Measurements from ENCODE around the gene FASN.
"Not testable (repeated sequence)": the region's sequence is repeated elsewhere in the genome, so short reads cannot be mapped to it uniquely, and the experiment has no call there.

Gene FASN

GRCh38 chr17:82098169-82098938 is at the start of gene FASN:
FASN (minus strand) TSS chr17:82098236; CDS start chr17:82096445, 1,791 bp downstream.
- DNase-seq (ENCODE audit: low read depth in 3 of 3, low spot score in 1 of 3) = peak; percentile 77 to 93 (median 87)

- no peak for DNase-seq (ENCODE audit: low read depth in 3 of 3, low spot score in 1 of 3)
Observed at GRCh38 chr17:82146663-82147654, 48.9 kb upstream of the FASN start.

- no peak for DNase-seq (ENCODE audit: low read depth in 3 of 3, low spot score in 1 of 3)
Observed at GRCh38 chr17:82145550-82146155, 47.6 kb upstream of the FASN start.

GRCh38 chr17:82143333-82143732 is 45.3 kb upstream of the FASN start:
- DNase-seq (ENCODE audit: low read depth in 3 of 3, low spot score in 1 of 3) = no peak

DNA sequence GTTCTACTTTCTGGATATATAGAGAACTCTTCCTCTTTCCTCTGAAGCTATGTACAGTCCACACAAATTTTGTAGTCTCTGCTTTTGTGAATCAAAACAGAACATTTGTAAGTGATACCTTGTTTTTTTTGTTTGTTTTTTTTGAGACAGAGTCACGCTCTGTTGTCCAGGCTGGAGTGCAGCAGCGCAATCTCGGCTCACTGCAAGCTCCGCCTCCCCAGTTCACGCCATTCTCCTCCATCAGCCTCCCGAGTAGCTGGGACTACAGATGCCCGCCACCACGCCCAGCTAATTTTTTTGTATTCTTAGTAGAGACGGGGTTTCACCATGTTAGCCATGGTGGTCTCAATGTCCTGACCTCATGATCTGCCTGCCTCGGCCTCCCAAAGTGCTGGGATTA is 41.9 kb upstream of the FASN start:
- not testable (repeated sequence) for DNase-seq (ENCODE audit: low read depth in 3 of 3, low spot score in 1 of 3)

DNA sequence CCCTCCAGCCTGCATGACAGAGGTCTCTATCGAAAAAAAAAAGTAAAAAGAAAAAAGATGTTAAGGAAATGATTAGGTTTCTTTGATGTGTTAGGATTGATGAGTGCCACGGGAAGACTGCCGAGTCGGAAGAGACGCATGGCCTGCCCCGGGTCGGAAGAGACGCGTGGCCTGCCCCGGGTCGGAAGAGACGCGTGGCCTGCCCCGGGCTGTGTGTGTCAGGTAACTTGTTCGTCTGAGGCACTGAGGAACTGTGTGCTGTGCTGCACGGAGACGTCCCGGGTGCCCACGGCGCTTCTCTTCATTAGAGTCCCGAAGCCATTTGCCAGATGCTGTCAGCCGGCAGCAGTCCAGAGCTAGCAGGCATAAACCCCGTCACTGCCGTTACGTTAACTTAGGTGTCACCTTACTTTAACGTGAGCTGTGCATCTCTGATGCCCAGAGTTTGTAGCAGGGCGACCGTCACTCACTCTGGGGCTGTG is 40.5 kb upstream of the FASN start:
- DNase-seq (ENCODE audit: low read depth in 3 of 3, low spot score in 1 of 3) = no peak

GRCh38 chr17:82134101-82134500 is 36.1 kb upstream of the FASN start:
- DNase-seq (ENCODE audit: low read depth in 3 of 3, low spot score in 1 of 3) = no peak

- DNase-seq (ENCODE audit: low read depth in 3 of 3, low spot score in 1 of 3) = not testable (repeated sequence)
Observed at GRCh38 chr17:82133166-82133953, 35.3 kb upstream of the FASN start.

- DNase-seq (ENCODE audit: low read depth in 3 of 3, low spot score in 1 of 3) = no peak
Observed at GRCh38 chr17:82129095-82129494, 31.1 kb upstream of the FASN start.

DNA sequence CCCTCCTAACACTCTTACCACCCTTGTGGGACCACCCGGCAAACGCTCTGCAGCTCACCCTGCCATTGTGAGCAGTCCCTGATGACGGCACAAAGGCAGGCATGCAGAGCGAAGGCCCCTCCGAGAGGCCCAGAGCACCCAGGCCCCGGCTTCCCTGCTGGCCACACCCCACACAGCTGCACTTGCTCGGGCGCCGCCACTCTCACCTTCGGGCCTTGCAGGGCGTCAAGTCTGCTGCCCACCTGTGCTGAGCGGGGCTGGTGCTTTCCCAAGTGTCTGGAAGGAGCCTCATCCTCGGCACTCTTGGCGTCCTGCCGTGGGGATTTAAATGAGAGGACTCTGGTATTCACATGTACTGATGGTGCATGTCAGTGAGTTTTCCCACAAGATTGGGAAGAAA is 30.3 kb upstream of the FASN start:
- no peak for DNase-seq (ENCODE audit: low read depth in 3 of 3, low spot score in 1 of 3)

DNA sequence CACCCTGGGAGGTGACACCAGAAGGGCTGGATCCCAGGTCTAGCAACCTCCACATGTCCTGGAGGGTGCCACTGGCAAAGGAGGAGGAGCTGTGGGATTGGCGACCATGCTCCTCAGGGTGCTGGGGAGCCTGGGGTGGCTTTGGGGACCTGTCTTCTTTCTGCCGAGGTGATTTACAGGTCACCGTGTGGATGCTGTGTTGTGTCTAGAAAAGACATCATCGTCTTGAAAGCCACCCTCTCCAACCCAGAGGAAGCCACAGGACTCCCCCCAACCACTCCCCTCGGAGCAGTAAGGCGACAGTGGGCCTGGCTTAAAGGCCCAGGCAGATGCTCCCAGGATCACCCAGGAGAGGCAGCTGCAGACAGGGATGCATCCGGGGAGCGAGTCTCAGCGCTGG is 29.7 kb upstream of the FASN start:
- no peak for DNase-seq (ENCODE audit: low read depth in 3 of 3, low spot score in 1 of 3)

DNA sequence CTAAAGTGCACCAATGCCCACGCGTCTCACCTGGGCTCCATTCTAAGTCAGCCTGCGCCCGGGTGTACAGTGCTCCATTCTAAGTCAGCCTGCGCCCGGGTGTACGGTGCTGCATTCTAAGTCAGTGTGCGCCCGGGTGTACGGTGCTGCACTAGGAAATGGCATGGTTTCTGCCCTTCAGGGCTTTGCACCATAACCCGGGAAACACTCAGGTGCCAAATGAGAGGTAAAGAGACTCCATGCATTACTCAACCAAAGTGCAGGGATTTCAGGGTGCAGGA is 29.2 kb upstream of the FASN start:
- no peak for DNase-seq (ENCODE audit: low read depth in 3 of 3, low spot score in 1 of 3)

GRCh38 chr17:82126556-82127314 is 28.7 kb upstream of the FASN start:
- DNase-seq (ENCODE audit: low read depth in 3 of 3, low spot score in 1 of 3) = peak in 2 of 3 donors; percentile 68 to 73

GRCh38 chr17:82124101-82124500 is 26.1 kb upstream of the FASN start:
- no peak for DNase-seq (ENCODE audit: low read depth in 3 of 3, low spot score in 1 of 3)

GRCh38 chr17:82121660-82122629 is 23.9 kb upstream of the FASN start:
- DNase-seq (ENCODE audit: low read depth in 3 of 3, low spot score in 1 of 3) = no peak

- DNase-seq (ENCODE audit: low read depth in 3 of 3, low spot score in 1 of 3) = no peak
Observed at GRCh38 chr17:82121246-82121645, 23.2 kb upstream of the FASN start.

DNA sequence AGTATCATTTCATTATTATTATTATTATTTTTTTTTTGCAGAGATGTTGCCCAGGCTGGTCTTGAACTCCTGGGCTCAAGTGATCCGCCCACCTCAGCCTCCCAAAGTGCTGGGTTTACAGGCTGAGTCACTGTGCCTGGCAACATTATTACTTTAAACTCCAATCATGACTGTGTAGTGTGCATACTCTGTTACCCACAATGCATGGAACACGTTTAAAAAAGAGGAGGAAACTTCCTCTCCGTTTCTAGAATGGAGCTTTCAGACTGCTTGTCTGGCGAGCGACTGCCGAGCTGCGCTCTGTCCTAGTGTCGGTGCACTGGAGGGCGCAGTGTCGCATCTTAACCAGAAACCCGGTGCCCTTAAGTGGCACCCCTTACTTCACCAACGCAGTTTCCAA is 22.1 kb upstream of the FASN start:
- DNase-seq (ENCODE audit: low read depth in 3 of 3, low spot score in 1 of 3) = no peak

DNA sequence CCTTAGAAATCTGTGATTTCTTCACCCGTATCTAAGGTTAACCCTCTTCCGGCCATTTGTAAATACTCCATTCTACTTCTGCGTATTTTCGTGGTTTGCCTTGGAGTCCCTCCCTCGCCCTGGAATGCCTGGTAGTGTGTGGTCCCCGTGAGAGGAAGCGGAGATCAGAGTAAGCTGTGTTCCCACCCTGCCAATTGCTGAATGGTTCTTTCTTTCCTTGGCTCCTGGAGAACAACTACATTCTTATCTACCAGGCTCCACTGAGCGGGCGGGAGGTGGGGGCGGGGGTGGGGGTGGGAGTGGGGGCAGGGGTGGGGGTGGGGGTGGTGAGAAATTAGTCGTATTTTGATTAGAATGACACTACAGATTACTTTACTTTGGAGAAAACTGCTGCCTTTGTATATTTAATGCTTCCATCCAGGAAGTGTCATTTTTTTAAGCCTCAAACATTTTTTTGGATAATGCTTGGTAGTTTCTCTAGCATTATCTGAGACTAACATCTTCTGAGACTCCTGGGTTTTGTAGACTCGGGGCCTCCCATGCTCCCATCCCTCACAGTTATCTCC is 20.9 kb upstream of the FASN start:
- DNase-seq (ENCODE audit: low read depth in 3 of 3, low spot score in 1 of 3) = no peak

Measured in stimulated activated CD4-positive, alpha-beta T cell treated with anti-CD3 and anti-CD28 coated beads, TNF-alpha, amount 100 ng/mL, for 1 hour (primary cell).